Loucy (cell line): ENCODE data around the gene SCAF11.

ENCODE experiments used
- H2AFZ ChIP-seq: fragments of 200-600 bp; sonication (generic); 2 replicates; pipeline ENCODE4 v1.6.0; 2016; ENCODE audit warnings: antibody characterized with exemption, mild to moderate bottlenecking, low read length, moderate library complexity
- H3F3A ChIP-seq: fragments of 200-600 bp; 2 replicates; pipeline ENCODE4 v1.6.0; 2016; ENCODE audit warnings: antibody characterized with exemption, low read depth, mild to moderate bottlenecking
- H3K27me3 ChIP-seq: fragments of 200-600 bp; sonication (generic); 2 replicates; pipeline ENCODE4 v1.6.1; 2014; ENCODE audit warnings: low read length, mild to moderate bottlenecking; ENCODE audit not compliant: insufficient read depth, poor library complexity, severe bottlenecking
- H3K36me3 ChIP-seq: fragments of 200-600 bp; sonication (generic); 2 replicates; pipeline ENCODE4 v1.6.1; 2016; ENCODE audit warnings: low read length; ENCODE audit not compliant: insufficient read depth
- H3K4me1 ChIP-seq: fragments of 200-600 bp; sonication (generic); 2 replicates; pipeline ENCODE4 v1.5.1; 2014; ENCODE audit warnings: low read length, mild to moderate bottlenecking; ENCODE audit not compliant: insufficient read depth, poor library complexity, severe bottlenecking
- H3K4me2 ChIP-seq: fragments of 200-600 bp; sonication (generic); 2 replicates; pipeline ENCODE4 v1.6.0; 2014; ENCODE audit warnings: antibody characterized with exemption, low read length, low read depth, mild to moderate bottlenecking; ENCODE audit not compliant: poor library complexity, severe bottlenecking
- H3K4me3 ChIP-seq: fragments of 200-600 bp; sonication (generic); 2 replicates; pipeline ENCODE4 v1.5.1; 2014; ENCODE audit warnings: low read length, mild to moderate bottlenecking, mixed read lengths; ENCODE audit not compliant: poor library complexity, severe bottlenecking
- H3K79me2 ChIP-seq: fragments of 200-600 bp; sonication (generic); 2 replicates; pipeline ENCODE4 v1.6.1; 2014; ENCODE audit warnings: low read length; ENCODE audit not compliant: insufficient read depth
- H3K9ac ChIP-seq: fragments of 200-600 bp; sonication (generic); 2 replicates; pipeline ENCODE4 v1.6.0; 2014; ENCODE audit warnings: mild to moderate bottlenecking, low read depth, low read length, moderate library complexity; ENCODE audit not compliant: poor library complexity, severe bottlenecking
- H3K9me2 ChIP-seq: fragments of 200-600 bp; sonication (generic); replicated peaks from 2 replicates; pipeline ENCODE4 v1.6.1; 2016; ENCODE audit warnings: low read depth, low read length, mixed read lengths
- H3K9me3 ChIP-seq: fragments of 200-600 bp; sonication (generic); 2 replicates; pipeline ENCODE4 v1.6.1; 2014; ENCODE audit warnings: mild to moderate bottlenecking, antibody characterized with exemption, low read length, low read depth; ENCODE audit not compliant: insufficient read depth
- H4K20me1 ChIP-seq: fragments of 200-600 bp; sonication (generic); 2 replicates; pipeline ENCODE4 v1.6.0; 2014; ENCODE audit warnings: antibody characterized with exemption, low read length, mild to moderate bottlenecking; ENCODE audit not compliant: insufficient read depth, poor library complexity, severe bottlenecking
- EZH2phosphoT487 ChIP-seq: fragments of 200-600 bp; IDR thresholded peaks from 2 replicates; pipeline ENCODE4 v1.6.1; 2018; ENCODE audit warnings: antibody characterized with exemption, mild to moderate bottlenecking, moderate library complexity, borderline replicate concordance
- TF ChIP-seq, protein P1 (sequence below): fragments of 200-600 bp; sonication (generic); conservative IDR thresholded peaks from 2 replicates; pipeline ENCODE4 v1.5.1; 2014; ENCODE audit warnings: mild to moderate bottlenecking, antibody characterized with exemption, low read length

Gene SCAF11

DNA sequence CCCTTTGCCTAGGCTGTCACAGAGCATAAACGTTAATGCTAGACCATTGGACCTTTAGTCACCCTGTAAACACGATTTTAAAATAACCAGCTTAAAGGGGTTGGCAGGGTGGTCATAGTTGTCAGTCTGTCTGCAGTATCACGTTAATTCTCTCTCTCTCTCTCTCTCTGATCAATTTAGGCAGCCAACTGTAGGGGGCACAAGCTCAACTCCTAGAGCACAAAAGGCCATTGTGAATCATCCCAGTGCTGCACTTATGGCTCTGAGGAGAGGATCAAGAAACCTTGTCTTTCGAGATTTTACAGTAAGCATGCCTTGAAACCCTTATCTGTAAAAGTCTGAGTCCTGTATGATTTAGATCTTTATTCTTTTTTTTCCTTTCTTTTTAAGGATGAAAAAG is 97.1 kb downstream of the SCAF11 start:
- Histone ChIP-seq H3K4me1 (no peaks in the 10 kb centered on the region), H3K36me3 (peaks cover 62% of the 10 kb centered on the region), H3K9me3 (no peaks in the 10 kb centered on the region), H3K79me2 (no peaks in the 10 kb centered on the region), H3K9ac (no peak overlapping the region), H2AFZ (no peak overlapping the region), H3K4me2 (no peak overlapping the region), H3K9me2 (no peaks in the 10 kb centered on the region), H3K27me3 (no peaks in the 10 kb centered on the region), H3F3A (0 out of 2 replicates have a peak, but pooled peaks cover 3% of the 10 kb centered on the region), H4K20me1 (no peaks in the 10 kb centered on the region), H3K4me3 (no peak overlapping the region)
- TF ChIP-seq, protein P1, sequence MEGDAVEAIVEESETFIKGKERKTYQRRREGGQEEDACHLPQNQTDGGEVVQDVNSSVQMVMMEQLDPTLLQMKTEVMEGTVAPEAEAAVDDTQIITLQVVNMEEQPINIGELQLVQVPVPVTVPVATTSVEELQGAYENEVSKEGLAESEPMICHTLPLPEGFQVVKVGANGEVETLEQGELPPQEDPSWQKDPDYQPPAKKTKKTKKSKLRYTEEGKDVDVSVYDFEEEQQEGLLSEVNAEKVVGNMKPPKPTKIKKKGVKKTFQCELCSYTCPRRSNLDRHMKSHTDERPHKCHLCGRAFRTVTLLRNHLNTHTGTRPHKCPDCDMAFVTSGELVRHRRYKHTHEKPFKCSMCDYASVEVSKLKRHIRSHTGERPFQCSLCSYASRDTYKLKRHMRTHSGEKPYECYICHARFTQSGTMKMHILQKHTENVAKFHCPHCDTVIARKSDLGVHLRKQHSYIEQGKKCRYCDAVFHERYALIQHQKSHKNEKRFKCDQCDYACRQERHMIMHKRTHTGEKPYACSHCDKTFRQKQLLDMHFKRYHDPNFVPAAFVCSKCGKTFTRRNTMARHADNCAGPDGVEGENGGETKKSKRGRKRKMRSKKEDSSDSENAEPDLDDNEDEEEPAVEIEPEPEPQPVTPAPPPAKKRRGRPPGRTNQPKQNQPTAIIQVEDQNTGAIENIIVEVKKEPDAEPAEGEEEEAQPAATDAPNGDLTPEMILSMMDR: peak; percentile 61
- TF ChIP-seq EZH2phosphoT487: no peak

DNA sequence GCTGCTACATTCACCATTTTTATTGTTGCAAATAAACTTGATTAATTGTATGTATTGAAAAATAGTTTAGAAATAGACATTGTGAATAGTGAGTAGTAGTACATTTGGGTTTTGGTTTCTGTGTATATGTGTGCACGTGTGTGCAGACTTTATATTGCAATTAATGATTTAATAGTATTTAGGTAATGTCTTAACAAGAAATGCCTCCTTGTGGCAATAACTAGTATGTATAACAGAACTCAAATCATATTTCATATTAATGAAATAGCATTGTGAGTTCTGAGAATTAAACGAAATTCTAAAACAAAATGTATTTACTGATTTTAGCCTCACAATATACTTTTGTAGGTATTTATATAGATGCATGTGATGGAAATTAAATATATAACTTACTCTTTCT is 100.1 kb downstream of the SCAF11 start:
- Histone ChIP-seq H3K4me2 (no peak overlapping the region), H3K9ac (no peak overlapping the region), H3K79me2 (no peaks in the 10 kb centered on the region), H4K20me1 (no peaks in the 10 kb centered on the region), H3F3A (0 out of 2 replicates have a peak, but pooled peaks cover 3% of the 10 kb centered on the region), H3K4me1 (no peaks in the 10 kb centered on the region), H2AFZ (no peak overlapping the region), H3K27me3 (no peaks in the 10 kb centered on the region), H3K4me3 (no peak overlapping the region), H3K9me2 (no peaks in the 10 kb centered on the region), H3K9me3 (peaks cover 6% of the 10 kb centered on the region; the same call in 1 of the 2 replicates), H3K36me3 (peaks cover 60% of the 10 kb centered on the region)
- no peak for TF ChIP-seq EZH2phosphoT487
- TF ChIP-seq, protein P1: peak; percentile 24; the same call in 1 of the 2 replicates

DNA sequence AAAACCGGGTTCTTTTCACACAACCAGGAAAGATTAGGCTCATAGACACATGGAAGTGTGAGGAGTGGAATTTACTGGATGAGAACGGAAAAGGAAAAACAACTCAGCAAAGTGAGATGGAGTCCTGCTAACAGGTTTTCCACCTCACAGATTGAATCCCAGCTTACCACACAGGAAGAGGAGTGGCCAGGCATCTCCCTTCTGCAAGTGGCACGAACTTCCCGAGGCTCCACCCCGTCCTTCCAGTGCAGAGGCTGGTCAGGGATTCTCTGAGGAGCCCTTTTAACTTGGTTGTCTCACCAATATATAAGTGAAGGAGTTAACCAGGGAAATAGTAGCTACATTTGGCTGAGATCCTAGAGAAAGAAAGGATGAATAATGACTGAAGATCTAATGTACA is 102.8 kb downstream of the SCAF11 start:
- peaks cover 61% of the 10 kb centered on the region for H3K36me3 ChIP-seq

More for the DNA sequence above, 102.8 kb downstream of the SCAF11 start:
- Histone ChIP-seq H3F3A (no peaks in the 10 kb centered on the region), H3K27me3 (no peaks in the 10 kb centered on the region), H3K9me3 (peaks cover 10% of the 10 kb centered on the region; the same call in 1 of the 2 replicates), H2AFZ (no peak overlapping the region), H3K4me2 (no peak overlapping the region), H4K20me1 (no peaks in the 10 kb centered on the region), H3K9ac (no peak overlapping the region), H3K79me2 (no peaks in the 10 kb centered on the region), H3K4me3 (no peak overlapping the region), H3K9me2 (no peaks in the 10 kb centered on the region), H3K4me1 (no peaks in the 10 kb centered on the region)
- TF ChIP-seq EZH2phosphoT487: no peak
- TF ChIP-seq, protein P1: no peak
